Hippocampal formation (tissue), 2 donors: ENCODE measurements around the gene TBC1D22B.

ENCODE experiments used
- DNase-seq, 2 donors: peaks; one replicate each; lab custom pipeline; 2025; lab: John Stamatoyannopoulos, UW

The TBC1D22B gene

DNA sequence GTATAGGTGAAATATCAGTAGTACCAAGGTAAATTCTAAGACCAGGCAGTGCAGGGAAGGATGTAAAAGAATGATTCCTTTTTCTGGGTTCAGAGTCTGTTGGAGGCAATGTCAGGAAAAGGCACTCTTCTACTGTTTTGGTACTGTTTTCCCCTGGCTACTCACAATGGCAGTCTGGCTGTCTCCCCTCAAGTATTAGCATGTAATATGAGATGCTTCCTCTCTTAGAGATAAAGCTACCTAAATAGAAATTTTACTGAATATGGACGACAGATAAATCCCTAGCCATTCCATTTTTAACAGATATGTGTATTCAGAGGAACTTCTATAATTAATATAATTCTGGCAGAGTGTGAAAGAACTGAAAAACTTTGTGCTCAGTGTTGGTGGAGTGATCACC is 99.7 kb downstream of the TBC1D22B start:
- no peak for DNase-seq

- DNase-seq, result no peak
Measured at GRCh38 chr6:37357860-37358259, 100.3 kb downstream of the TBC1D22B start.

GRCh38 chr6:37359039-37359438 is 101.5 kb downstream of the TBC1D22B start:
- DNase-seq, result no peak

DNA sequence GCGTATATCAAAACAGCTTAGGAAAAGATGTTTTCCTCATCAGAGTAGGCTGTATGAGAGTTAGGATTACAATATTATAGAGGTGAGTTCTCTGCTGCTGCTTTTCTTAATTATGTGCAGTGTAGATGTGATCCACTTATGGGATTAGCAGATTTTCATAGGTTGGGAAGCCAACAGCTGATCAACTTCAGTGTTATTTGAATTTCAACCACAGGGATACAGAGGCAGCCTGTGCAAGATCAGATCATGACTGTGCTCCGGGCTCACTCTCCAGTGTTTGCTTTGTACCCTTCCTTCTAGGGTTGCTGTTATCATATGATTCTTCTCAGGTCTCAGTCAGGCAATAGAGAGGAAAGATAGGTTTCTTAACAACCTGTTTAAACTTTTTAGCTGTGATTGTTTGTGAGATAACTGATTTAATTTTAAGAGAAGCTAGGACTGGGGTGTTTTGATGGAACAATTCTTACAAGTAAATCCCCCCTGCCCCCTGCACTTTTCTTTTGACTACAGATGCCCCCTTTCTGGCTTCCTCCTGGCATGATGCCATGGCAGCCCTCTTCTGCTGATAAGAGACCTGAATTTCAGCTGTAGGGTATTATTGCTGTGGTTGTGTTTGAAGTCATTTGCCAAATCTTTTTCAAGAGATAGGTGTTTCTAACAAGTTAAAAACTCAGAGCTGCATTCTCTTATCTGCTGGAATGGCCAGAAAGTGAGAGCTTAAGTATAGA is 104.7 kb downstream of the TBC1D22B start:
- no peak for DNase-seq

DNA sequence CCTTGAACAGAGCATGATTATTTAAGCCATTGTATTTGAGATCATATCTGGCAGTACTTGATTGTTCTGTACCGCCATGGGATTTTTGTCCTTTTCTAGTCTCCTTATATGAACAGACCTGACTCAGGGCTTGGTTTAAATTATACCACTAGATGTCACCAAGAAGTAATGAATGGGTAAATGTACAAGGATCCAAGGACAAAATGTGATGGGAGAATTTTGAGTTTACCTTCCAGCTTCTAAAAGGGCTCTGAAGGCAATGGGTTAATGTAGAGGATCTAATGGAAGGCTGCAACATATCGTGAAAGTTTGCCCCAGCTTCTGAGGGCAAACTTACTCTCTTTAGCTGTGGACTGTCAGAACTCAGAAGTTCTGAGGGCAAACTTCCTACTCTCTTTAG is 108.2 kb downstream of the TBC1D22B start:
- DNase-seq, result peak in 1 of 2 donors; percentile 39

GRCh38 chr6:37366910-37367309 is 109.3 kb downstream of the TBC1D22B start:
- DNase-seq, result no peak

- no peak for DNase-seq
Measured at GRCh38 chr6:37368961-37369320, 111.4 kb downstream of the TBC1D22B start.

GRCh38 chr6:37369321-37370201 is 112.0 kb downstream of the TBC1D22B start:
- peak in 1 of 2 donors; percentile 13 for DNase-seq

DNA sequence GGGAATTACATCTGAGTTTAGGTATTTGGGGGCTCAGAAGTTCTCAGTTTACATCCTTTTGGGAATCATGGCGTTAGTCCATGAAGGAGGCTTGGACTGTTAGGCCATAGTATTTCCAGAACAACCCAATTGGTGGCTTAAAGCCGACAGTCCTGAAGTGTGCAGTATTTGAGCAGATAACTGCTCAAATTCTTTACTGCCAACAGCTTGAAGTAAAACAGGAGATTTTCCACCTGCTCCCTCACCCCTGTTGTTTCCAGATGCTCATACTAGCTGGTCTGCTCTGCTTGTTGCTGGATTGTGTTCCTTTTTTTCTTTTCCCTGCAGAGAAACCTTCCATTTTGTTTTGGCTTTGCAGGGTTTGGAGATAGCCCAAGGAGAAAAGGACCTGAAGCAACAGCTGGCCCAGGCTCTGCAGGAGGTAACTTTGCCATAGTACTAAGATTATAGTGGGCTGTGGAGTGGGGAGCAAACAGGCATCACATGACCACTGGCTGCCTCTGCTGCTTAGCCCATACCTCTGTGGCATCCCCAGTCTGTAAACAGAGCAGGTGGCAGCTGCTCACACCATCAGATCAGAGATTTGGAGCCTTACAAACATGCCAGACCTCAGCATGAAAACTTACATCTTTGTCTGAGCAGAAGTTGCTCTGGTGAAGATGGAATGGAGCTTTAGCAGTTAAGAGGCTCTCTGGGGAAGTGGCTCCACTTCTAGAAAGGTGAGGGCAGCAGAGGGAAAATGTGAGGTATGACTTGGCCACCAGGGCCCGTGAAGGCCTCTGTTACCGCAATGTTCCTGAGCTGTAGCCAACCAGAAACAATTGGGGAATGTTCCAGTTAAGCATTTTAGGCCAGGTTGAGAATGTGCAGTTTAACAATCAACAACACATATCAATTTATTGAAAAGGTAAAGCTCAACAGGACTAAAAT is 113.8 kb downstream of the TBC1D22B start:
- no peak for DNase-seq

DNA sequence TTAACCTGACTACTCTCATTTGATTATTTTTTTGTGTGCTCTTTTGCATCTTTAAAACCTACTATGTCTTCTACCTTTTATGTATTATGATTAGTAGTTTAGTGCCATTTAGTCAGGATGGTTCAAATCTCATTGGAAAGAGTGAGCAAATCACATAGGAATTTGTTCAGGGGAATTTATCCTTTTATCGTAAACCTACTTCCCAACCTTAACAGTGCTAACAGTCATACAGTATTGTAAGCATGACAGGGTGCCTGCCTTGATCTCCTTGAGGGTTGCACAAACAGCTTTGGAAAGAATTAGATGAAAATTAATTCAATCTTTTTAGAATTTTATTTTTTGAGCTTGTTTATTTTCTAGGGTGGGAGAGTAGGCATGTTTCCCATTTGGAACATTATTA is 114.5 kb downstream of the TBC1D22B start:
- DNase-seq, result no peak

GRCh38 chr6:37373822-37374471 is 116.4 kb downstream of the TBC1D22B start:
- no peak for DNase-seq

DNA sequence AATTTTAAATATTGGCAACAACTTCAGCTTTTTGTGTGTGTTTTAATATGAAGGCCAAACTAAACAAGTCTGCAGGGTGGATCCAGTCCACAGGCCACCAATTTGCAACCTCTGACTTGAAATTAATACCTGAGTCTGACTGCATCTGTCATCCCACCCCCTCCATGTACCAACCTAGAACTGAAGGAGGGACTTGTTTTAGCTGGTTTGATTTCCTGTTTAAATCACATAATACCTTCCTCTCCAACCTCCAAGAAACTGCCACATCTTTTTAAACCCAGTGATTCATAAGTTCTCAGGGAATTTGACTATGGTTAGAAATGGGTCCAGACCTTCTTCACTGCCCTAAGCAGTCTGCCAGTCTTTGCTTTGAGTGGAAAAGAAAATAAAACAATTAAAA is 117.8 kb downstream of the TBC1D22B start:
- no peak for DNase-seq

DNA sequence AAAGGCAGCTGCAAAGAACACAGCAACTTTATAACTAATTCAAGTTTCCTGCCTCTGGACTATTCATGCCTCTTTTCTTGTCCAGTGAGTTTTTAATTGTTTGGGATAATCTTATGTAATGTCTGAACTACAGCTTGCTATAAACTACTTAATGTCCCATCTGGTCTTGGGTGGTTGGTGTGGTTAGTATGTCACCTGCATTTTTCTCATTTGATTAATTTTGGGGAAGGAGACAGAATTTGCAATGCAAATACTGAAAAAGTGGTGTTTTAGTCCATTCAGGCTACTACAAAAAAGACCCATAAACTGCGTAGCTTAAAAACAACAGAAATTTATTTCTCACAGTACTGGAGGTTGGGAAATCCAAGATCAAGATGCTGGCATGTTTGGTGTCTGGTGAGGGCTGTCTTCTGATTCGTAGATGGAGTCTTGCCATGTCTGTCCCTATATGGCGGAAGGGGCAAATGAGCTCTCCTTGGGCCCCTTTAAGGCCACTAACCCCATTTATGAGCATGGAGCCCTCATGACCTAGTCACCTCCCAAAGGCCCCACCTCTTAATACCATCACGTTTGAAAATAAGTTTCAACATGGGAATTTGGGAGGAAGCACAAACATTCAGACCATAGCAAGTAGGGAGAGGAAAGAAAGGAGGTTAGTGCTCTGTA is 118.6 kb downstream of the TBC1D22B start:
- no peak for DNase-seq

DNA sequence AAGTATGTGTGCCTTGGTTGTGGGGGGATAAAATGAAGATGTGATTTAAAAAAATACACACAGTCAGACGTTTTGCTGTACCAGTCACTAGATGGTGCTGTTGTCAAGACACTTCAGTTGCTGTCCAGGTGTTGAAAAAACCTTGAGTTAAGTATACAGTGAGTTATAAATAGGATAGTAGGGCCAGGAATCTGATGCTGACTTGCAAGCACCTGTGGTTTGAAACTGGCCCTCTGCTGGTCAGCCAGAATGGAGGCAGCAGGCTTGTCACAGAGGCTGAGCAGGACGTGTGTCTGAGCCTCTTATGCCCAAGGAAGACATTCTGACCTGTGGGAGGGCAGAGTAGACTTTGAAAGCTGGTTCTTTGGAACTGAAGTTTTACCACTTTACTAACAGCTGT is 124.0 kb downstream of the TBC1D22B start:
- peak in 1 of 2 donors; percentile 34 for DNase-seq
